HS-5 (cell line): ENCODE measurements around the gene MLPH.

Experiments
- DNase-seq: peaks from one replicate; pipeline ENCODE4 v3.0.0-alpha.2; 2012; ENCODE audit warnings: low read depth

Gene MLPH, protein sequence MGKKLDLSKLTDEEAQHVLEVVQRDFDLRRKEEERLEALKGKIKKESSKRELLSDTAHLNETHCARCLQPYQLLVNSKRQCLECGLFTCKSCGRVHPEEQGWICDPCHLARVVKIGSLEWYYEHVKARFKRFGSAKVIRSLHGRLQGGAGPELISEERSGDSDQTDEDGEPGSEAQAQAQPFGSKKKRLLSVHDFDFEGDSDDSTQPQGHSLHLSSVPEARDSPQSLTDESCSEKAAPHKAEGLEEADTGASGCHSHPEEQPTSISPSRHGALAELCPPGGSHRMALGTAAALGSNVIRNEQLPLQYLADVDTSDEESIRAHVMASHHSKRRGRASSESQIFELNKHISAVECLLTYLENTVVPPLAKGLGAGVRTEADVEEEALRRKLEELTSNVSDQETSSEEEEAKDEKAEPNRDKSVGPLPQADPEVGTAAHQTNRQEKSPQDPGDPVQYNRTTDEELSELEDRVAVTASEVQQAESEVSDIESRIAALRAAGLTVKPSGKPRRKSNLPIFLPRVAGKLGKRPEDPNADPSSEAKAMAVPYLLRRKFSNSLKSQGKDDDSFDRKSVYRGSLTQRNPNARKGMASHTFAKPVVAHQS

DNA sequence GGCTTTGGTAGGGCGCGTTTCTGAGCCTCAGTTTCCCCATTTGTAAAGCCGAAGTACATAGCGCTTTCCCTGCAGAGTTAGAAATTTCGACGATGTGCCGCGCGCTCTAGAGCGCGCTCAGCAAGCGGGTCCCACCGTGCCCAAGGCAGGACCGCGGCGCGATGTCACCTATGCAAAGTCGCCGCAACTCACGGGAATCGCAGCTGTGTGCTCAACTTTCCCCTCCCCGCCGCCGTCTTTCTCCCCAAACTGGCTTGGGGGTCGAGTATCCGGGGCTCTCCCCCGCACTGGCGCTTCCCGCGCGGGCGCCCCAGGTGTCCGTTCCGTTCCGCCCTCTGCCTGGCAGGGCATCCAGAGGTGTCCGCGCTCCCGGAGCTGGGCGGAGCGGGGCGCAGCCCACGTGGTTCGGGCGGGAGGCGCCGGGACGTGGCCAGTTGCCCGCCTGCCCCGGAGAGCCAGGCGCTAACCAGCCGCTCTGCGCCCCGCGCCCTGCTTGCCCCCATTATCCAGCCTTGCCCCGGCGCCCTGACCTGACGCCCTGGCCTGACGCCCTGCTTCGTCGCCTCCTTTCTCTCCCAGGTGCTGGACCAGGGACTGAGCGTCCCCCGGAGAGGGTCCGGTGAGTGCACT lies at the start of gene MLPH:
TSS of gene MLPH (plus strand) at position 433 of the 630 bp plus-strand sequence. CDS start 6,176 bp downstream, outside the sequence.
- DNase-seq = no peak

DNA sequence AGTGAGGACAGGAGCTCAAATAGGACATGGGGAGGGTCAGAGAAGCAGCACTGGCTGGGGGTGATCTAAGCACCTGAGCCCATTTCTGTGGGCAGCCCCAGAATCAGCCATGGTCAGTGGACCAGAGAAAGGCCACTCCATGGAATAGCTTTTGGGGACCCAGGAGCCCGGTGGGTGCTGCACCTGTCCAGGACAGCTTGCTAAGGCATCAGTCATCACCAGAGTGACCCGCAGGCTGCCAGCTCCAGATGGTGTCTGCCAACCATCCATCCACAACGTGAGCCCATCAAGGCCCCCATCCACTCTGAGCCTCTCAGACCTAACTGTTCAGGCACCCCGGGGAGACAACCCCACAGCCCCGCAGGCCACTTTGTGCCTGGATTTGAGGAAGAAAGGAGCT lies 49.5 kb upstream of the MLPH start:
- no peak for DNase-seq

DNA sequence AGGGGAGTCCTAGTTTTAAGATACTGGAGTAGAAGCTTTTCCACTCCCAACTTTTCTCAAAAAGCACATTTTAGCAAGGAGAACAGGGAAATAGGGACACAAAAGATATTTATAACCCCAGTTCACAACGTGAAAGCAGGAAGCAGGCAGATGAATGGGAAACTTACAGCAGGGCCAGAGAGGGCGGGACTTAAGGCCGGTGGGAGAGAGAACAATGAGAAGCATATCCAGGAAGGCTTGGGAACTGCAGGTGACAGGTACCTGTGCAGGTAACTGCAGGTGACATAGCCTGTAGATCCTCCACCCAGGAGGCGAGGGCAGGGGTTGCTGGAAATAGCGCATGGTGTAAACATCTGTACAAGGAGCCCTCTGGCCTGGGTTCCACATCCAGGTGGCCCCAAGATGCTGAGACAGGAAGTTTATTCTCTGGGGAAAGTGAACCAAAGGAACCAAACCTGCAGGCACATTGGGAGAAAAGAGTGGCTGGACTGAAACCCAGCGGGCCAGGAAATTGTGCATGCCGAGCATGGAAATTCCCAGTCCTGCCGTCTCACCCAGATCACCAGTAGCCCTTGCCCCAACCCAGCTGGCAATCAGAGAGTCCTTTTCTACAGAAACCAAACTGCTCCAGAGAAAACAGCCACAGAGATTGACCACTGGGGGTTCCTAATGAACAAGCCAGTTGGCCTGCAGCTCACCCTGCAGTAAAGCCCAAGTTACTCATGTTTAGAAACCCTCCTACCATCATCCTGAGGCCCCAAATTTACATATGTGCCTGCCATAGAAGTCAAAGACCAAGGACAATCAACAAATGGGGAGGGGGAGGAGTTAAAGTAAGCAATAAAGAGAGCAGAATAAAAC lies 48.7 kb upstream of the MLPH start:
- no peak for DNase-seq

DNA sequence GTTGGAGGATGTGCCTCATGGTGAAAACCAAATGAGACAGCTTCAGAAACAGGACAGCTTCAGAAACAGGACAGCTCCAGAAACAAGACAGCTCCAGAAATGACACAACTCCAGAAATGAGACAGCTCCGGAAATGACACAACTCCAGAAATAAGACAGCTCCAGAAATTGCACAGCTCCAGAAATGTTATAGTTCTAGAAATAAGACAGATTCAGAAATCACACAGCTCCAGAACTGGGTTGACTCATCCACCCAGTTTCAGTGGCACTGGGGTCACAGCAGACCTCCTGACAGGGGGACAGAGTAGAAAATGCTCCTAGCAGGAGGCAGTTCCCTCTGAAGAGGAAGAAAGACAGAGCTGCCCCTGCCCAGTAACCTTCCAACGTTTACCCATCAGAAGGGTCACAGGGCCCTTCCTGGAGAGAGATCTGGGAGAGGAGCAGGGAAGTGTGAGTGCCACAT lies 46.2 kb upstream of the MLPH start:
- DNase-seq = no peak

DNA sequence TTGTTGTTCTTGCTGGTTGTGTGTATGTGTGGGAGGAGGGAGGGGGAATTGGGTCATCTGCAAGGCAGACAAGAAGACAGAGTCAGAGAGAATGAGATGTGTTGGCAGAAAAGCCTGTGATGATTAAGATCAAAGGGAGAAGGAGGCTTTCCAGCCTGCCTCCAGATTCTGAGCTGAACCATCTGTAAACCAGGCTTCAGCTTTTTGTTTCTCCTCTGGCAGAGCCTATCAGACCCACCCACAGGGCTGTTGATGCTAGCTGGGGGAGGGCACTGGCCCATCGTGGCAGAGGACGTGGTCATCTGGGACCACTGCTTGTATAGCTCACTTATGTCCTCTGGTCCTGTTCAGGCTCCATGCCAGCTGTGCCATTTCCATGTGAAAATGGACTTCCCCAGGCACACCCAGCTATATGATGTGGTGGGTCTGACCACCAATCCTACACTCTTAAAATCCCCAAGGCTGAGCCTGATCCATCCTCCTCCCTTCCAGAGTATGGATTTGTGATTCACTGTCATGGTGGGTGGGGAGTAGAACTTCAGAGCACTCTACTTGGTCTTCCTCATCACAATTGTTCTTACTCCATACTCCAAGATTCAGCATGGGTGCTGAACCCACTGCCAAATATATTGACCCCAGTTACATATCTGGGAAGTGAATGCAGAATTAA lies 45.3 kb upstream of the MLPH start:
- no peak for DNase-seq

DNA sequence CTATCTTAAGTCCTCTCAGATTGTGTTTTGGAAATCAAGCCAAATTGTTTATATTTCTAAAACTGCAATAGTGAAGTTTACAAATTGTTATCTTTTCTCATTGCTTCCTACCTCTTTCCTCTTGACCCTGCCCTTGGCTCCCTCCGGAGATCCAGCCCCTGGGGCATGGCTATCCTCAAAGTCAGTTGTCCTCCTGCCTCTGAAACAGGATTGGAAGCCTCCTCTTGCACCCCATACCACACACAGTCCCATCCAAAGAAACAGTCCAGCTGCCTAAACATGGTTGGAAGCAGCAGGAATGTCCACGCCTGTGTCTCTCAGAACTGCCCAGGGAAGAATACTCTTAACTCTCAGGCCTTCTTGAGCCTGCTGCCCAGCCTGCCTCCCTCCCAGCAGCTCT lies 43.0 kb upstream of the MLPH start:
- no peak for DNase-seq

DNA sequence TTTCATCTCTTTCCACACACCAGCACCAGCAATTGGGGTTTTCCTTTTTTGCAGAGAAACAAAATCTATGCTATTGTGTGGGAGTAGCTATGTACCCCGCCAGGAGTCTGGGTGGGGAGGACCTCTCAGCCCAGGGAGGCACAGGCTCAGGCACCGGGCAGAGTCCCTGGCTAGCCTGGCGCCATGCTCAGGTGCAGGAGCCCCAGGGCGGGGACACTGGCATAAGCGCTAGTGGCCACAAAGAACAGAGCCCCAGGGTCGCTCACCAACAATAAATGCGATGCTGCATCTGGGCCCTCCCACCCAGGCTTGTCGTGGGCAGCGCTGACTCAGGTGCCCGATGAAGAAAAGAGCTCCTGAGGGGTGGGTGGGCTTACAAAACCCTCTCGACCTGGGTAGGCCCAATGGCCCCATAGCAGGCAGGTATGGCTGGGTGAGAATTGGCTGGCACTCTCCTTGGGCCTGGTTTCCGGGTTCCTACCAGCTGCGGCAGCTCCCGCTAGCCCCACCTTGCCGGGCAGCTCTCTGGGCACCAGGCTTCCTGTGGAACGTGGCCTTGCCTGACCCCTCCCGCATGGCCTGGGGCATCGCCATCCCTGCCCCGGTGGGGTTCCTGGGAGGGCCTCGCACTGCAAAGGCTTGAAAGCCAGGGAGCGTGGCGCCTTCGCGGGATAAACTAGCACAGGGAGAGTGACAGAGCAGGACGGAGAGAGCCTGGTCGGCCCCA lies 41.3 kb upstream of the MLPH start:
- no peak for DNase-seq

DNA sequence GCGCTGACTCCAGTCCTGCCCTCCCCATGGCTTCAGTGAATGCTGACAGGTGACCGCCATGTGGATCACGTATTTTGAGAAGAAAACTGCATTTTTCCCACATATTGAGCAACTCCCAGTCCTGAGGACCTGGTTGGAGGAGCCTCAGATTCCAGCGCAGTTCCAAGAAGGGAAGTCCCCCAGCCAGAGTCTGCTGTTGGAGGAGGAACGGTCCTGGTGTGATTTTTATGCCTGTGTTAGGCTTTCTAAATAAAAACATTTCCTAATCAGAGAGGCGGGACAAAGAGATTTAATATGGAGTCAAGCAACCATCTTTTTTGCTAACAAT lies 40.7 kb upstream of the MLPH start:
- DNase-seq = no peak

DNA sequence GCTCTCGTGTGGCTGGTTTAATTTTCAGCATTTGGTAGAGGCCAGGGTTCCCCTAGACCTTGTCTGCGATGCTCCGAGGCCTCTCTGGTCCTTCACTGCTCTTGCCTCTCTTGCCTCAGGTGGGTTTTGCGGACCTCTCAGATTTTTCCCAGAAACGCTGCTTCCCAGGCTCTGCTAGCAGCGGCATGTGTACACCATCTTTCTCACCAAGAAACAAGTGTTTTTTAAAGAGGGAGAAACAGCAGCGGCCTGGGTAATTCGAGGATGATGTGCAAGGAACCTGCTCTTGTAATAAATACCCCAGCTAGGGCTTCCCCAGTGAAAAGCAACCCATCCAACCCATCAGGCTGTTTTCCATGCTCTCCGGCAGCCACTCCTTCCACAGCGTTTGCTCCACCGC lies 39.6 kb upstream of the MLPH start:
- DNase-seq = no peak

DNA sequence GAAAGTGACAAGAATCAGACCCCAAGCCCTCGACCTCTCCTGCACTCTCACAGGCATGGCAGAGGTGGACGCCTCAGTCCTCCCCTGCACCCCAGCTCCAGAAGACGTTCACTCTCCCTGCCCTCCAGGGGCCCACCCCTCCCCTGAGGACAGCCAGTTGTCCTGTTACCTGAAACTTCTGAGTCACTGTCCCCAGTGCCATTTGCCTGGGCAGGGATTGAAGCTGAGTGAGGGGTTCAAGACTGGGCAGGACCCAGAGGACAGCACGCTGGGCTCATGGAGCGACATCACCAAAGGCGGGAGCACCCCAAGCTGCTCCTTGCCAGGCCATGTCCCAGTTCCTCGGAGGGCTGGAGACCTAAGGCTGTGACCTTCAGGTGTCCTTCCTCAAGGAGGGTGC lies 38.9 kb upstream of the MLPH start:
- DNase-seq = no peak

DNA sequence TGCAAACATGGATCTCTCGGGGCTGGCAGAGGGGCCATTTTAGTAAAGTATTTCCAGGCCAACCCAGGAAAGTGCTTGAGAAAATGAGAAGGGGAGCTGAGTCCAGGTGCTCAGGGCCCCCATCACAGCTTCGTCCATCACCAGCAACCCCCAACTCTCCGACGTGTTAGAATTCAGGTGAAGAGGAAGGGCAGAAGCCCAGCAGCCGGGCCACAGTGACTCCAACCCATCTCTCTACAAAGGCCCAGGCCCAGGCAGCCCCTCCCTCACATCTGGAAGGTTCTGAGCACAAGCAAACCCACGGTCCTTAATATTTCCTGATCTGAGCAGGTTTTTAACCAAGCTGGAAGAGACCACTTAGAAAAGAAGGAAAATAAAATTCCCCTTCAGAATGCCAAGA lies 38.4 kb upstream of the MLPH start:
- DNase-seq = no peak

DNA sequence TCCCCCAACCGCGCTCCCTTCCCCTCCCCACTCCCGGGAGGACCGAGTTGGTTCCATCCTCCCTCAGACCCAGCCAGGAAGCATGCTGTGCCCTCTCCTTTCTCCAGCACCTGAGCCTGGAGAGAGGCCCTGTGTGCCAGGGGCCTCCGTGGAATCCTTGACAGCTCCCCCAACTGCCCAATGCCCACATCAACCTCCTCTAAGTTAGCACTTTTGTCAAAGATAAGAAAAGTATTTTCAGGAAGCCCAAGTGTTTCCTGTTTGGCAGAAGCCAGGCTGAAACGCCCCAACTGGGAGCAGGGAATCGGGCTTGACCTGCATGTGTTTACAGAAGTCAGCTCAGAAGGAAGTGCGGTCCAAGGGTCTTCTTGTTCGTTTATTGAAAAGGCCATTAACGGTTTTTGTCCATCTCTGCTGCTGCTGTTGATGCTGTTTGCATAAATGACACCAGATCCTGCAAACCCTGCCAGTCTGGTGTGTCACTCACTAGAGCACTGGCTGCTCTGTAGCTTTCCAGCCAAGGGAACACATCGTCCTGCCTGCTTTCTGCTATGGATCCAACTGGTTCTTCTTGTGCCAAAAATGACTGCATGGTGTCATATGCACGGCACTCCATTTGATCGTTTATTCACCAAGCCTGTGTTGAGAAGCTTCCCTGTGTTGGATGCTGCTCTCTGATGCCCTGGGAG lies 37.7 kb upstream of the MLPH start:
- no peak for DNase-seq

DNA sequence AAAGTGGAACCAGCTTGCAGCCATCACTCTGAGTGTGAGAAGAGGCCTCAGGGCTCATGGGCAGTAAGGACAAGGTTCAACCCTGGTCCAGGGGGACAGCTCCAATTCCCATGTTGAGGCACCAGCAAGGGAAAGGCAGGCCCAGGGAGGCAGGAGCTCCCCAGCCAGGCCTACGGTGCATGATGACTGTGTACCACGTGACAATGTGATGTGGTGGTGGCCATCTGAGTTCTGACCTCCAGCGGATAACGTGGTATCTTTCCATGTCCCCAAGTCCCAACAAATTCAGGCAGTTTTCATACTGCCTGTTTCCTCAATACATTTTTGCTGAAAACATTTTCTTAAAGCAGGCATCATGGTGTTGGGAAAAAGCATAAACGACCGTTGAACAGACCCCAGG lies 36.9 kb upstream of the MLPH start:
- no peak for DNase-seq

DNA sequence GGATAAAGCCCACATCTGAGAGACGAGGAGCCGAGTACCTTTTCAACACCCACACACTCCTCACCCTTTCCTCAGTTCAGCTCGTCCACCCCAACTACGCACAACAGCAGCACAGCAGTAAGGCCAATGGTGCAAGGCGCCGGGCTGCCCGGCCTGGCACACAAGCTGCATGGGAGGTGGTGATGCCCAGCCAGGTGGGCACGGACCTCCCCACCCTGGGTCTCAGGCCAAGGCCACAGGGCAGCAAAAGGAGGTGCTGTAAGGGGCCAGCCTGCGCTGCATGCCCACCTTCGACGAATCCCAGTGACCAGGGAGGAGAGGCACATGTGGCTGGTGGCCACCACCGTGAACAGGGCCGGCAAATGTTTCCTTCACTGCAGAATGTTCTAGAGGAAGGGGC lies 36.5 kb upstream of the MLPH start:
- DNase-seq = no peak

DNA sequence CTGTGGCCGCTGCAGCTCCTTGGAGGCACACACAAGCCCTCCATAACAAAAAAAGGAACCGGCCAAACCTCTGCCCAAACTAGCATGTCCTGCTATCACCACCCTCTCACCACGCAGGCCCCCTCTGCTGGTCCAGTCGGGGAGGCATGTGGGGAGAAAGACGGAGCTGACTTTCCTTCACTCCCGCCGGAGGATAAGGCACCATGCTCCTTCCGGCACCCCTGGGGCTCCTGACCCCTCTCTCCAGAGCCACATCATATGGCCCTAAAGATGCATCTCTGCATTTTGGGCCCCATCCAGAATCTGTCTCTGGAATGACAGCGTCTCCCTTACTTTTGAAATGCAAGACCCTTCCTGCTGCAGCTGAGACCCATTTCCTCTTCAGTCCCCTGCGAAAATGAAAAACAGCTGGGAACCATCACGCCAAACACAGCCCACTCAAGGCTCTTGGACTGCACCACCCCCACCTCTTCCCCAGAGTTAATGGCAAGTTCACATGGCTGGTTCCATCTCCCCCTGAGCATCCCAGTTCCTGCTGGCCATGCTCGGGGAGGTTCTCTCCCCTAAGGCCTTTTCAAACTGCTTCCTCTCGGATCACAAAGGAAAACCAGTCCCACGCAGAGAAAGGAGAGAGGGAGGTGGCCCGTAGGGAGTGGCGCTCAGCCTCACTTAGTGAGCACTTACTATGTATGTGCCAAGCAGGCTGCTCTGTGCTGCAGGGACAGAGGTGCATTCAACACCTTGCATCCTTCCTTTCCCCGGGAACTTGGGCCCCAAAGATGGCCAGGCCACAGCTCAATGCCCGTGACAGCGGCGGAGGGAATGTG lies 35.2 kb upstream of the MLPH start:
- no peak for DNase-seq

DNA sequence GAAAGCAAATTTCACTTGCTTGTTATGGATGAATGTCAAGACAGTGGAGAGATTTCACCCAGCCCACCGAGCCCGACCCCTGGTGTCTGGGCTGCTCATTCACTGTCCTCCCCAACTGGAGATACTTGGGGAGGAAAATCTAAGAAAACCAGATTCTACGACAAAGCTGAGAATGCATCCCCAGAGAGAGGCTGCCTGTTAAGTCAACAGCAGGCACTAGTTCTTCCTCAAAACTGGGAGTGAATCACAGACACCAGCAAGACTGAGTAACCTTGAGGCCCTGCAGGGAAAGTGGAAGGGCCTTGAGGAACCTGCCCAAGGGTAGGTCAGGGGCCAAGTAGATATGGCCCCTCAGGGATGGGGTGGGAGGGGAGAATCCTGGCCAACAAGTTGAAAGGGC lies 34.2 kb upstream of the MLPH start:
- DNase-seq = no peak

DNA sequence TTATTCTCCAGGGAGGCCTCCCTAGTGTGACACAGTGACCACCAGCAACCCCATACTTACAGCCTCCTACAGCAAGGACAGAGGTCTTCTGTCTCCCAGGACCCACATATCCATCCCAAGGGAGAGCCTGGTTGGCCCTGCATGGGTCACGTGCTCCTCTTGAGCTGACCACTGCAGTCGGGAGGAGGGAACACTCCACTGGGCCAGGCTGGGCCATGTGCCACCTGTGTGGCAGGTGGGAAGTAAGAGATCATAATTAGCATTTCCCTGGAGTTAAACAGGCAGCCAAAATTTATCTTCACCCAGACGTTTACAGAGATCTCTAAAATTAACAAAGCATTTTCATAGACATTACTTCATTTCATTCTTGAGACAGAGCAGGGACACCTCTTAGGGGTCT lies 33.4 kb upstream of the MLPH start:
- DNase-seq = no peak

DNA sequence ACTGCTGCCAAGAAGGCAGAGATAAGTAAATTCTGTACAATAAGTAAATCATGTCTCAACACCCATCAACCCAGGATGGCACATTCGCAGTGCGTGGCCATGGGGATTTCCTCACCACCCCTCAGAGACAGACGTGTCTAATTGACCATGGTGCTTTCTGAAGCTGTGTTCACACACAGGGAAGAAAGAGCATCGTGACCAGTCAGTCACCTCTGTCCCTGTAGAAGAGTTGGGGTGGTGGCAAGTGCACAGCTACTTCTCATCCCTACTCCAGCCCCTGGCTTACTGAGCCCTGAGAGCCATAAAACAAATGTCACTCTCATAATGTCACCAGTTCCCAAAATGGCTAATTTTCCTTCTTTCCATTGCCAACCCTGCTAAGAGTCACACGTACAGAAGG lies 31.3 kb upstream of the MLPH start:
- no peak for DNase-seq

DNA sequence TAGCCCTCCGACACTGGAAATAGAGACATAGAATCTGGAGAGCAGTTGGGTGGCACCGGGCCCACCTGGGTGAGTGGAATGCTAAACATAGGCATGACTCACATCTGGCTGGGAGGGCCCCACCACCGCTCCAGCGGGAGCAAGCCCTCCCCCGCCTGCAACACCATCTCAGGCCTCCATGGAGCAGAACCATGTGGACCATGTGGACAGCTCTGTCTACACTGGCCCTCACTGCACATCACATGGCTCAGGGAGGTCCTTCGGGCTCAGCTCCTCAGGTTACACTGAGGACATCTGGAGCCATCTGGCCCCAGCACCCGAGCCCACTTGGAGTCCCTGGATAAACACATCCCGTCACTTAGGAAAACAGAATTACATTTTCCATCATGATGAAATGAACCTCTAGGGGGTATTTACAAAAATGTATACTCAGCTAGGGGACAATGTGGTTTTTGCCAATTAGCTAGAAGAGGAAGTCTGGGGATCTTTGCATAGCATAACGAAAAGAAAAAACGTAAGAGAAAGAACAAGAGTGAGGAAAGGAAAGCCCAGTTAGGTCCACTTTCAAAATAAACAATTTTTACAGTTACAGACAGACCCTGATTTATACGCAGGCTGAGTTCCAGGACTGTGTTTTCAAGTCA lies 30.7 kb upstream of the MLPH start:
- DNase-seq = no peak
